MM.1S (cell line): ENCODE measurements around the gene GZMM.

Experiments
- CTCF ChIP-seq: fragments of 300-600 bp; sonication (generic); IDR thresholded peaks from 2 replicates; pipeline ENCODE4 v1.5.1; 2016; ENCODE audit warnings: antibody characterized with exemption, low read length, mixed read lengths
- EZH2 ChIP-seq: fragments of 300-600 bp; sonication (generic); optimal IDR thresholded peaks from 2 replicates; pipeline ENCODE3; 2017; ENCODE audit warnings: low read depth, mild to moderate bottlenecking, antibody characterized with exemption, low read length, mixed read lengths

- no peak for TF ChIP-seq EZH2
- TF ChIP-seq CTCF: no peak
Observed at GRCh38 chr19:572140-572742, 28.4 kb downstream of the GZMM start, which contains the start of gene BSG.
